A673 (cell line): Measurements from ENCODE around the gene GLI2. TPM values are rescaled to one million over a fixed set of nuclear protein-coding genes. Genes with fewer than 3 reads are reported as not detected.

Experiments used
- BruUV-seq: library from RNA; stranded (reverse); fragments of 400-500 nt; replicated peaks from 2 replicates; lab custom pipeline; 2021; lab: Mats Ljungman, UMichigan
- CTCF ChIA-PET: fragments of 300-600 bp; sonication (Branson Sonifier 250); formaldehyde crosslinking; loops from one replicate; lab custom pipeline; 2022; ENCODE audit warnings: antibody characterized with exemption; lab: Charles Lee
- POLR2A ChIA-PET: fragments of 300-600 bp; sonication (Branson Sonifier 250); formaldehyde crosslinking; loops from one replicate; lab custom pipeline; 2022; ENCODE audit warnings: antibody characterized with exemption; ENCODE audit not compliant: low non-redundant PET; lab: Charles Lee
- DNase-seq: peaks from one replicate; pipeline ENCODE4 v3.0.0-alpha.2; 2015; ENCODE audit warnings: low spot score
- H3K27ac ChIP-seq: fragments of 200-600 bp; sonication (generic); 2 replicates; pipeline ENCODE4 v1.5.1; 2016; ENCODE audit warnings: mixed run types, low read depth, mild to moderate bottlenecking, mixed read lengths, antibody characterized with exemption, low read length; ENCODE audit not compliant: poor library complexity, severe bottlenecking
- H3K27me3 ChIP-seq: fragments of 200-600 bp; sonication (generic); replicated peaks from 2 replicates; pipeline ENCODE4 v1.6.1; 2017; ENCODE audit warnings: mixed run types, low read depth, mild to moderate bottlenecking, mixed read lengths, antibody characterized with exemption, low read length; ENCODE audit not compliant: insufficient read depth, poor library complexity
- H3K36me3 ChIP-seq: fragments of 200-600 bp; sonication (generic); 2 replicates; pipeline ENCODE4 v1.6.1; 2016; ENCODE audit warnings: mixed run types, mild to moderate bottlenecking, mixed read lengths, antibody characterized with exemption, low read length; ENCODE audit not compliant: insufficient read depth, poor library complexity, severe bottlenecking
- H3K4me1 ChIP-seq: fragments of 200-600 bp; sonication (generic); 2 replicates; pipeline ENCODE4 v1.6.1; 2017; ENCODE audit warnings: mixed run types, mild to moderate bottlenecking, mixed read lengths, antibody characterized with exemption, low read length; ENCODE audit not compliant: insufficient read depth, poor library complexity, severe bottlenecking
- H3K4me3 ChIP-seq: fragments of 200-600 bp; sonication (generic); 2 replicates; pipeline ENCODE4 v1.5.1; 2016; ENCODE audit warnings: low read depth, mixed run types, mild to moderate bottlenecking, mixed read lengths, low read length; ENCODE audit not compliant: poor library complexity, severe bottlenecking
- H3K9me3 ChIP-seq: fragments of 200-600 bp; sonication (generic); 2 replicates; pipeline ENCODE4 v1.6.1; 2016; ENCODE audit warnings: mixed run types, low read depth, mild to moderate bottlenecking, mixed read lengths, antibody characterized with exemption, low read length; ENCODE audit not compliant: poor library complexity, severe bottlenecking
- CTCF ChIP-seq: fragments of 300-800, 200-600 bp; sonication (generic); conservative IDR thresholded peaks from 2 replicates; pipeline ENCODE4 v1.5.1; 2017; ENCODE audit warnings: low read depth, mild to moderate bottlenecking, antibody characterized with exemption, low read length, moderate library complexity, mixed read lengths
- EZH2 ChIP-seq: fragments of 200-600 bp; sonication (generic); IDR thresholded peaks from 2 replicates; pipeline ENCODE4 v1.6.1; 2017; ENCODE audit warnings: borderline replicate concordance, low read depth, mild to moderate bottlenecking, mixed read lengths, antibody characterized with exemption, low read length; ENCODE audit not compliant: poor library complexity, severe bottlenecking
- intact Hi-C: fragments of 100-400 bp; cut with micrococcal nuclease; formaldehyde crosslinking; loops from one replicate; pipeline ENCODE4 v1.10.0; 2022; ENCODE audit not compliant: unreplicated experiment
- total RNA-seq: library from RNA; stranded (reverse); gene quantifications from 2 replicates; pipeline ENCODE4 v1.2.3, GENCODE V29; 2021

GLI2 gene
- total RNA-seq, 1 experiment from 2014 or later = 8.1 TPM

- CTCF ChIA-PET = no interaction called here
- H3K4me3 ChIP-seq = no peak overlapping the region
- intact Hi-C loops = no loop called here
- no TSS peak for BruUV-seq
- H3K4me1 ChIP-seq = peaks cover 25% of the 10 kb centered on the region
- POLR2A ChIA-PET = no interaction called here
- no peaks in the 10 kb centered on the region for H3K27me3 ChIP-seq
- TF ChIP-seq CTCF = no peak
- no peak for TF ChIP-seq EZH2
- H3K27ac ChIP-seq = no peak overlapping the region
- DNase-seq = no peak
- H3K9me3 ChIP-seq = no peaks in the 10 kb centered on the region
- no peaks in the 10 kb centered on the region for H3K36me3 ChIP-seq
Measured at GRCh38 chr2:120770641-120771040, 35.0 kb downstream of the GLI2 start.

- BruUV-seq = no TSS peak
- Histone ChIP-seq H3K9me3 (no peaks in the 10 kb centered on the region), H3K27ac (no peak overlapping the region), H3K27me3 (no peaks in the 10 kb centered on the region), H3K4me3 (no peak overlapping the region), H3K36me3 (no peaks in the 10 kb centered on the region), H3K4me1 (peaks cover 23% of the 10 kb centered on the region)
- TF ChIP-seq EZH2 (no peak), CTCF (no peak)
- ChIA-PET POLR2A (no interaction called here), CTCF (no interaction called here)
- intact Hi-C loops = no loop called here
- DNase-seq = no peak
Measured at GRCh38 chr2:120771111-120771780, 35.6 kb downstream of the GLI2 start.

- no peaks in the 10 kb centered on the region for H3K36me3 ChIP-seq
- BruUV-seq = no TSS peak
Measured at GRCh38 chr2:120771781-120772208, 36.1 kb downstream of the GLI2 start.

More at GRCh38 chr2:120771781-120772208, 36.1 kb downstream of the GLI2 start:
- H3K4me1 ChIP-seq = peaks cover 23% of the 10 kb centered on the region
- DNase-seq = no peak
- TF ChIP-seq EZH2 (no peak), CTCF (no peak)
- ChIA-PET CTCF (no interaction called here), POLR2A (no interaction called here)
- no peak overlapping the region for H3K4me3 ChIP-seq
- H3K9me3 ChIP-seq = no peaks in the 10 kb centered on the region
- H3K27ac ChIP-seq = no peak overlapping the region
- H3K27me3 ChIP-seq = no peaks in the 10 kb centered on the region
- intact Hi-C loops = no loop called here
